ENCODE results near the gene CUX1. TPM values are rescaled to one million over a fixed set of nuclear protein-coding genes. Genes with fewer than 3 reads are reported as not detected.
"Not testable (repeated sequence)": the region's sequence is repeated elsewhere in the genome, so short reads cannot be mapped to it uniquely, and the experiment has no call there.

CUX1 gene
- total RNA-seq, 1 experiment from 2014 or later: 116 TPM

DNA sequence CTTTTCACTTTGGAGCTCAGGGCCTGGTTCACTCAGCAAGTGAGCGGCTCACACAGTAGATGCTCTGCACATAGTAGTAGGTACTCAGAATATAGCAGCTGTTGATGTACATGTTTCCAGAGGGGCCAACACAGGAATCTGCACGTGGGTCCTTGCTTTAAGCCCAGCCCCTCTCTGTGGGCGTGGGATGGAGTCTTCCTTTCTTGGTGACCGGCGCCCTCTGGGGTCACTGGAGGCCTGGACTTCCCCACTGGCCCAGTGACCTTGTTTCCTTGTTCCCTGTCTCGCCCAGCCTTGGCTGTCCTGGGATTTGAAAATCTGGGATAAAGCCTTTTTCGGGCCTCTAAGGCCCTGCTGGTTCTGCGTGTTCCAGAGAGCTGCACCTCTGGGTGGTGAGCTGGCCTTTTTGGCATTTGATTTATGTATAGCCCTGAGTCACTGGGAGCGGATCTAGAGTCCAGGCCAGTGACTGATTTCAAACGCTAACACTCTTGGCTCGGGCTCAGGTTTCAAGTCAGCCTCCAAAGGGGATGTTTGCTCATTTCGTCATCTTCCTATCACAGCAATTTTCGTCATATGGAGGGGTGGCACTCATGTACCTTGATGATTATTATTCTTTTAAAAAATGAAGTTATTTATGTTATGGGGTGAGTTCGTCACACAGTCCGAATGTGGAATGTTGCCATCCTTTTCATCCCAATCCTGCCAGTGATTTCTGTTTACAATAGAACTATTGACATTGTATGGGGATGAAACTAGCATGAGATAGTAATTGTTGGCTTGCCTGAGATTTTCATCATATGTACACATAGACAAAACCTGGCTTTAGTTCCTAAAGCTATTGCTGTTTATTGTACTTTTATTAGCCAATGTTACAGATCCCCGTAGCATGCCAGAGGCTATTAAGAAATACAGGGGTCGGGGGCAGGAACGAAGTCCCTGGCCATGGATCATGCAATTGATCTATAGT is 65.5 kb downstream of the CUX1 start:
- H3K9me3 Mint-ChIP-seq (ENCODE audit: unreplicated experiment): no peaks in the 10 kb centered on the region
- peaks cover 78% of the 10 kb centered on the region for H3K36me3 Mint-ChIP-seq (ENCODE audit: insufficient read depth, unreplicated experiment)
- peaks cover 63% of the 10 kb centered on the region for H3K4me1 ChIP-seq
- DNase-seq: peak; percentile 92
- POLR2A ChIA-PET: interaction anchor here (1.0 to 2.0 kb wide), 3 partner anchors 130 to 215 kb away, joined by 4 to 14 read pairs (median 5); no protein-coding TSS in a partner anchor
- peaks cover 62% of the 10 kb centered on the region for H3K4me1 Mint-ChIP-seq (ENCODE audit: low read depth, unreplicated experiment)
- peak overlapping the region; percentile 13; the same call in 1 of the 2 replicates for H3K4me3 ChIP-seq (ENCODE audit: low read depth, low read length)
- H3K9me3 ChIP-seq: no peaks in the 10 kb centered on the region
- TF ChIP-seq, protein P1, sequence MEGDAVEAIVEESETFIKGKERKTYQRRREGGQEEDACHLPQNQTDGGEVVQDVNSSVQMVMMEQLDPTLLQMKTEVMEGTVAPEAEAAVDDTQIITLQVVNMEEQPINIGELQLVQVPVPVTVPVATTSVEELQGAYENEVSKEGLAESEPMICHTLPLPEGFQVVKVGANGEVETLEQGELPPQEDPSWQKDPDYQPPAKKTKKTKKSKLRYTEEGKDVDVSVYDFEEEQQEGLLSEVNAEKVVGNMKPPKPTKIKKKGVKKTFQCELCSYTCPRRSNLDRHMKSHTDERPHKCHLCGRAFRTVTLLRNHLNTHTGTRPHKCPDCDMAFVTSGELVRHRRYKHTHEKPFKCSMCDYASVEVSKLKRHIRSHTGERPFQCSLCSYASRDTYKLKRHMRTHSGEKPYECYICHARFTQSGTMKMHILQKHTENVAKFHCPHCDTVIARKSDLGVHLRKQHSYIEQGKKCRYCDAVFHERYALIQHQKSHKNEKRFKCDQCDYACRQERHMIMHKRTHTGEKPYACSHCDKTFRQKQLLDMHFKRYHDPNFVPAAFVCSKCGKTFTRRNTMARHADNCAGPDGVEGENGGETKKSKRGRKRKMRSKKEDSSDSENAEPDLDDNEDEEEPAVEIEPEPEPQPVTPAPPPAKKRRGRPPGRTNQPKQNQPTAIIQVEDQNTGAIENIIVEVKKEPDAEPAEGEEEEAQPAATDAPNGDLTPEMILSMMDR (IDR thresholded peaks at IDR 0.05; ENCODE audit: insufficient read depth in 1 of 2, low read depth in 1 of 2, low read length in 1 of 2, severe bottlenecking in 1 of 2, unreplicated experiment in 1 of 2): peak in 1 of 2 experiments; percentile 21
- no peaks in the 10 kb centered on the region; the same call in 1 of the 2 replicates for H3K36me3 ChIP-seq (ENCODE audit: control insufficient read depth, insufficient read depth, low read length)
- intact Hi-C loops (cut with micrococcal nuclease; ENCODE audit: unreplicated experiment): loop anchor here (1.0 to 2.0 kb wide), 6 partner anchors 13 to 298 kb away; partner anchors contain the start of gene CUX1
- H3K27ac Mint-ChIP-seq (ENCODE audit: unreplicated experiment): peak overlapping the region; percentile 96
- TSS peak; percentile 80 for BruUV-seq (replicated peaks)
- CTCF ChIA-PET: interaction anchor here (0.6 to 1.4 kb wide), 3 partner anchors 12 to 290 kb away, joined by 3 to 7 read pairs (median 4); no protein-coding TSS in a partner anchor
- H3K27me3 ChIP-seq (replicated peaks; ENCODE audit: control insufficient read depth, insufficient read depth, low read length): no peaks in the 10 kb centered on the region
- H3K4me3 Mint-ChIP-seq (ENCODE audit: unreplicated experiment): peak overlapping the region; percentile 66
- no peaks in the 10 kb centered on the region for H3K27me3 Mint-ChIP-seq (ENCODE audit: insufficient read depth, unreplicated experiment)

DNA sequence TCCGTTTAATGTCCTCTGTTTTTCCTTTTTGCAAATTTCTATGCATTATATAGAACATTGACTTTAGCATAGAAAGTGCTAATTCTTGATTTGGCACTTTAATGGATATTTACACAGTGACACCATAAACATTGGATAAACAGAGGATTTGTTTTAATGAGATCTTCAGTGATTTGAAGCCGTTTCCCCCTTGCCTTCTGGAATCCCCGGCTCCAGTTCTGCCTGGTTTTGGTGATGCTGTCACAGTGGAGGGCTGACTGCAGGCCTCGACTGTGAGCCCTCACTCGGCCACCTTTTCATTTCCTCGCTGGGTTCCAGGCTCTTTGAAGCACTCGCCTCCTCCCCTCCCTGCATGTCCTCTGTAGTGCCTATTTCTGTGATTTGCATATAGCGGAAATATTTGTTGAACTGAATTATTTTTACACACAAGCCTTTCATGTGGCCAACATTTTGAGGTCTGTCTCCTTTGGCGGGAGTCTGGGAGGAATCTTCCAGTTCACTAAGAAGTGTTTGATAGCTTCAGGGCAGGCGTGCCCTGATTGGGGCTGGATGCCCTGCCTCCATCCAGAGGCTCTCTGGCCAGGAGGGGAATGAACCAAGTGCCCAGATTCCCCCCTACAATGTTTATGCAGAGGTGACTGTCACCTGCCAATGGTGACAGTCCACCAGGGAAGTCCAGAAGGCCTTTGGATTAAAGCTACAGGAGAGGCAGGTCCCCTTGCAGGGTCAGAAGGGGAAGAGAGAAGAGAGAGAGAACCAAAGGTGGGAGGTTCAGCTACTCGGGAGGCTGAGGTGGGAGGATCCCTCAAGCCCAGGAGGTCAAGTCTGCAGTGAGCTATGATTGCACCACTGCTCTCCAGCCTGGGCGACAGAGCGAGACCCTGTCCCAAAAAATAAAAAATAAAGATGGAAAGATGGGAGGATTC is 67.5 kb downstream of the CUX1 start:
- no peaks in the 10 kb centered on the region for H3K9me3 Mint-ChIP-seq (ENCODE audit: unreplicated experiment)
- peak overlapping the region; percentile 95 for H3K27ac Mint-ChIP-seq (ENCODE audit: unreplicated experiment)
- CTCF ChIA-PET: no interaction called here
- no peak for DNase-seq
- no peaks in the 10 kb centered on the region for H3K9me3 ChIP-seq
- no peaks in the 10 kb centered on the region for H3K27me3 ChIP-seq (replicated peaks; ENCODE audit: control insufficient read depth, insufficient read depth, low read length)
- H3K27me3 Mint-ChIP-seq (ENCODE audit: insufficient read depth, unreplicated experiment): no peaks in the 10 kb centered on the region
- TF ChIP-seq, protein P1 (IDR thresholded peaks at IDR 0.05; ENCODE audit: insufficient read depth in 1 of 2, low read depth in 1 of 2, low read length in 1 of 2, severe bottlenecking in 1 of 2, unreplicated experiment in 1 of 2): no peak
- no peak overlapping the region for H3K4me3 ChIP-seq (ENCODE audit: low read depth, low read length)
- POLR2A ChIA-PET: interaction anchor here (0.6 kb wide), 1 partner anchor 48 kb away, joined by 6 read pairs; no protein-coding TSS in a partner anchor
- intact Hi-C loops (cut with micrococcal nuclease; ENCODE audit: unreplicated experiment): no loop called here
- peak overlapping the region; percentile 33 for H3K4me3 Mint-ChIP-seq (ENCODE audit: unreplicated experiment)
- BruUV-seq (replicated peaks): no TSS peak
- H3K36me3 Mint-ChIP-seq (ENCODE audit: insufficient read depth, unreplicated experiment): peaks cover 80% of the 10 kb centered on the region
- peaks cover 62% of the 10 kb centered on the region for H3K4me1 Mint-ChIP-seq (ENCODE audit: low read depth, unreplicated experiment)
- peaks cover 56% of the 10 kb centered on the region for H3K4me1 ChIP-seq
- H3K36me3 ChIP-seq (ENCODE audit: control insufficient read depth, insufficient read depth, low read length): no peaks in the 10 kb centered on the region; the same call in 1 of the 2 replicates

DNA sequence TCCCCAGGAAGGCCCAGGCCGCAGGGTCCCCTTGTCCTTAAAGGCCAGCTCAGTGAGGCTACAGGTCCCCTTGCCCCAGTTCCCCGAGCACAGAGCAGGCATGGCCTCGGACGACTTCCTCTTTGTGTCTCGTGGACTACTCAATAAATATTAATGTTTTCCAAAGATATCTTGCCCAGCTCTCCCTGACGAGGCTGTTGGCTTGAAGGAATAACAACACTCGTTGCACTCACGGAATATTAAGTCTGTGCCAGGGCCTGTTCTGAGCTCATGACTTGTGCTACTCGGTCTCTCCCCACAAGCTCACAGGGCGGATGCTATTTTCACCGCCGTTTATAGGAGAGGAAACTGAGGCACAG is 68.2 kb downstream of the CUX1 start:
- H3K27me3 ChIP-seq (replicated peaks; ENCODE audit: control insufficient read depth, insufficient read depth, low read length): no peaks in the 10 kb centered on the region
- Mint-ChIP-seq H3K36me3 (ENCODE audit: insufficient read depth, unreplicated experiment) (peaks cover 83% of the 10 kb centered on the region), H3K27me3 (ENCODE audit: insufficient read depth, unreplicated experiment) (no peaks in the 10 kb centered on the region), H3K9me3 (ENCODE audit: unreplicated experiment) (no peaks in the 10 kb centered on the region), H3K4me1 (ENCODE audit: low read depth, unreplicated experiment) (peaks cover 60% of the 10 kb centered on the region), H3K4me3 (ENCODE audit: unreplicated experiment) (peak overlapping the region; percentile 33), H3K27ac (ENCODE audit: unreplicated experiment) (peak overlapping the region; percentile 95)
- no TSS peak for BruUV-seq (replicated peaks)
- intact Hi-C loops (cut with micrococcal nuclease; ENCODE audit: unreplicated experiment): no loop called here
- H3K4me3 ChIP-seq (ENCODE audit: low read depth, low read length): no peak overlapping the region
- no peaks in the 10 kb centered on the region for H3K9me3 ChIP-seq
- peaks cover 50% of the 10 kb centered on the region for H3K4me1 ChIP-seq
- CTCF ChIA-PET: no interaction called here
- POLR2A ChIA-PET: interaction anchor here (0.6 kb wide), 1 partner anchor 48 kb away, joined by 6 read pairs; no protein-coding TSS in a partner anchor
- H3K36me3 ChIP-seq (ENCODE audit: control insufficient read depth, insufficient read depth, low read length): no peaks in the 10 kb centered on the region; the same call in 1 of the 2 replicates
- TF ChIP-seq, protein P1 (IDR thresholded peaks at IDR 0.05; ENCODE audit: insufficient read depth in 1 of 2, low read depth in 1 of 2, low read length in 1 of 2, severe bottlenecking in 1 of 2, unreplicated experiment in 1 of 2): no peak
- DNase-seq: no peak

DNA sequence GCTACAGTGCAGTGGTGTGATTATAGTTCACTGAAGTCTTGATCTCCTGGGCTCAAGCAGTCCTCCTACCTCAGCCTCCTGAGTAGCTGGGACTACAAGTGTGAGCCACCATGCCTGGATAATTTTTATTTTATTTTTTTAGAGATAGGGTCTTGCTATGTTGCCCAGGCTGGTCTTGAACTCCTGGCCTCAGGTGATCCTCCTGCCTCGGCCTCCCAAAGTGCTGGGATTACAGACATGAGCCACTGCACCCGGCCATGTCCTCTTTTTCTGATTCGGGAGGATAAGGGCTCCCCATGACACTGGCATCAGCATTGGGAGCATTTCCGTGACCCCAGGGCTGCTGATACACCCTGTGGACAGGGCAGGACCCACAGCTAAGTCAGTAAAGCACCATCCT is 69.9 kb downstream of the CUX1 start:
- peak overlapping the region; percentile 95 for H3K27ac Mint-ChIP-seq (ENCODE audit: unreplicated experiment)
- H3K36me3 ChIP-seq (ENCODE audit: control insufficient read depth, insufficient read depth, low read length); H3K4me3 Mint-ChIP-seq (ENCODE audit: unreplicated experiment); POLR2A ChIA-PET; H3K9me3 Mint-ChIP-seq (ENCODE audit: unreplicated experiment); H3K4me3 ChIP-seq (ENCODE audit: low read depth, low read length); H3K9me3 ChIP-seq; BruUV-seq (replicated peaks); H3K27me3 Mint-ChIP-seq (ENCODE audit: insufficient read depth, unreplicated experiment); intact Hi-C loops (cut with micrococcal nuclease; ENCODE audit: unreplicated experiment); H3K27me3 ChIP-seq (replicated peaks; ENCODE audit: control insufficient read depth, insufficient read depth, low read length); DNase-seq; CTCF ChIA-PET: not testable (repeated sequence)
- peaks cover 60% of the 10 kb centered on the region for H3K4me1 Mint-ChIP-seq (ENCODE audit: low read depth, unreplicated experiment)
- H3K36me3 Mint-ChIP-seq (ENCODE audit: insufficient read depth, unreplicated experiment): peaks cover 76% of the 10 kb centered on the region
- peaks cover 45% of the 10 kb centered on the region for H3K4me1 ChIP-seq

Data from Caco-2 (cell line).